ENCODE measurements around the gene DISP3.

DISP3 gene

DNA sequence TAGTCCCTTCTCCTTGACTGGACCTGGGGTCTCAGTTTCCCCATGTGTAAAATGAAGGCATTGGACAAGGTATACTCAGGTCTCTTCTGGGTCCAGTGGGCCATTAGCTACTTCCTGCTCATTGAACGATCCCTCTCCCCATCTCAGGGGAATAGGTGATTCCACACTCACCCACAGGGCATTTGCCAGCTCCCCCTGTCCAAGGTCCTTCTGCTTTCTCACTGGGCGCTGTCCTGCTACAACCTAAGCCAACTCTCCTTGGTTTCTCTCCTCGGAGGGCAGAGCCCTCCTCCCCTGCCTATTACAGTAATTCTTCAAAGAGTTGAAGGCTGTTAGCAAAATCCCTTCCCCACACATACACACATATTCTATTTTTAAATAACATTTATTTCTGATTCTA, 16.6 kb downstream of the DISP3 start:
- no peaks in the 10 kb centered on the region for H3K79me2 ChIP-seq (ENCODE audit: insufficient read depth, low read length)
- H3K9me2 ChIP-seq (ENCODE audit: low read depth, low read length) = no peaks in the 10 kb centered on the region
- H3K27me3 ChIP-seq (ENCODE audit: insufficient read depth, low read length) = no peaks in the 10 kb centered on the region; the same call in 1 of the 2 replicates
- H3K36me3 ChIP-seq (ENCODE audit: insufficient read depth, low read length) = no peaks in the 10 kb centered on the region
- H3K4me2 ChIP-seq (ENCODE audit: low read length) = no peak overlapping the region
- TF ChIP-seq EZH2 (IDR thresholded peaks at IDR 0.05; ENCODE audit: borderline replicate concordance, low read length) = no peak
- TF ChIP-seq, protein P1, sequence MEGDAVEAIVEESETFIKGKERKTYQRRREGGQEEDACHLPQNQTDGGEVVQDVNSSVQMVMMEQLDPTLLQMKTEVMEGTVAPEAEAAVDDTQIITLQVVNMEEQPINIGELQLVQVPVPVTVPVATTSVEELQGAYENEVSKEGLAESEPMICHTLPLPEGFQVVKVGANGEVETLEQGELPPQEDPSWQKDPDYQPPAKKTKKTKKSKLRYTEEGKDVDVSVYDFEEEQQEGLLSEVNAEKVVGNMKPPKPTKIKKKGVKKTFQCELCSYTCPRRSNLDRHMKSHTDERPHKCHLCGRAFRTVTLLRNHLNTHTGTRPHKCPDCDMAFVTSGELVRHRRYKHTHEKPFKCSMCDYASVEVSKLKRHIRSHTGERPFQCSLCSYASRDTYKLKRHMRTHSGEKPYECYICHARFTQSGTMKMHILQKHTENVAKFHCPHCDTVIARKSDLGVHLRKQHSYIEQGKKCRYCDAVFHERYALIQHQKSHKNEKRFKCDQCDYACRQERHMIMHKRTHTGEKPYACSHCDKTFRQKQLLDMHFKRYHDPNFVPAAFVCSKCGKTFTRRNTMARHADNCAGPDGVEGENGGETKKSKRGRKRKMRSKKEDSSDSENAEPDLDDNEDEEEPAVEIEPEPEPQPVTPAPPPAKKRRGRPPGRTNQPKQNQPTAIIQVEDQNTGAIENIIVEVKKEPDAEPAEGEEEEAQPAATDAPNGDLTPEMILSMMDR (IDR thresholded peaks at IDR 0.05; ENCODE audit: low read length) = no peak
- H3K4me3 ChIP-seq (ENCODE audit: low read depth, low read length, poor library complexity, severe bottlenecking) = no peak overlapping the region
- no peak overlapping the region for H3K9ac ChIP-seq (ENCODE audit: low read length)
- H3K4me1 ChIP-seq (ENCODE audit: insufficient read depth, low read length, severe bottlenecking) = no peaks in the 10 kb centered on the region
- no peaks in the 10 kb centered on the region for H3F3A ChIP-seq (ENCODE audit: insufficient read depth, low read length)
- H3K27ac ChIP-seq (ENCODE audit: low read depth, low read length, poor library complexity, severe bottlenecking) = no peak overlapping the region
- H2AFZ ChIP-seq (ENCODE audit: low read length) = no peak overlapping the region
- H4K20me1 ChIP-seq (ENCODE audit: insufficient read depth, low read length) = no peaks in the 10 kb centered on the region
- no peaks in the 10 kb centered on the region for H3K9me3 ChIP-seq (ENCODE audit: low read length)

DNA sequence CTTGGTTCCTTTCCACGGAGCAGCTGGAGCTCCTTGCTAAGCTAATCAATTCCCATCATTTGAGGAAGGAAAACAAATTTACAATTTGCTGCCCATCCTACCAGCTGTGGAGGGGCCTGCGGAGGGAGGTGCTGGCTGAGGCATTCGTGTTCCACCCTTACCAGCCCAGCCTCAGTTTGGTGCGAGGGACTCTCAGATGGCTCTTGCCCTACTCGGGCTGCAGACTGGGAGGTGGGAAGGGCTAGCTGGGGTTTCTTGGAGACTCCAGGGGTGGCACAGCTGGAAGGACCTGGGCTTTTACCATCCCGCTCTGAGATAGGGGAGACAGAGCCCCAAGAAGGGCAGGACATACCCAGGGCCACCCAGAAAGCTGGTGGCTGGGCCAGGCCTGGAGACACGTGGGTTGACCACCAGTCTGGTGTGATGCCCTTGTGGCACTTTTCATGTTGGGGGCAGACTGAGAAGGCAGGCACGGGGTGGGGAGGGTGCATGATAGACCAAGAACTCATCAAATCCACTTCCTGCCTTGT, 17.7 kb downstream of the DISP3 start:
- TF ChIP-seq, protein P1 (IDR thresholded peaks at IDR 0.05; ENCODE audit: low read length) = no peak
- no peak for TF ChIP-seq EZH2 (IDR thresholded peaks at IDR 0.05; ENCODE audit: borderline replicate concordance, low read length)
- Histone ChIP-seq H4K20me1 (ENCODE audit: insufficient read depth, low read length) (no peaks in the 10 kb centered on the region), H3K4me1 (ENCODE audit: insufficient read depth, low read length, severe bottlenecking) (no peaks in the 10 kb centered on the region), H3F3A (ENCODE audit: insufficient read depth, low read length) (no peaks in the 10 kb centered on the region), H3K9ac (ENCODE audit: low read length) (no peak overlapping the region), H3K27me3 (ENCODE audit: insufficient read depth, low read length) (no peaks in the 10 kb centered on the region; the same call in 1 of the 2 replicates), H3K79me2 (ENCODE audit: insufficient read depth, low read length) (no peaks in the 10 kb centered on the region), H3K4me2 (ENCODE audit: low read length) (no peak overlapping the region), H3K27ac (ENCODE audit: low read depth, low read length, poor library complexity, severe bottlenecking) (no peak overlapping the region), H3K9me2 (ENCODE audit: low read depth, low read length) (no peaks in the 10 kb centered on the region), H2AFZ (ENCODE audit: low read length) (no peak overlapping the region), H3K36me3 (ENCODE audit: insufficient read depth, low read length) (no peaks in the 10 kb centered on the region), H3K4me3 (ENCODE audit: low read depth, low read length, poor library complexity, severe bottlenecking) (no peak overlapping the region), H3K9me3 (ENCODE audit: low read length) (no peaks in the 10 kb centered on the region)

DNA sequence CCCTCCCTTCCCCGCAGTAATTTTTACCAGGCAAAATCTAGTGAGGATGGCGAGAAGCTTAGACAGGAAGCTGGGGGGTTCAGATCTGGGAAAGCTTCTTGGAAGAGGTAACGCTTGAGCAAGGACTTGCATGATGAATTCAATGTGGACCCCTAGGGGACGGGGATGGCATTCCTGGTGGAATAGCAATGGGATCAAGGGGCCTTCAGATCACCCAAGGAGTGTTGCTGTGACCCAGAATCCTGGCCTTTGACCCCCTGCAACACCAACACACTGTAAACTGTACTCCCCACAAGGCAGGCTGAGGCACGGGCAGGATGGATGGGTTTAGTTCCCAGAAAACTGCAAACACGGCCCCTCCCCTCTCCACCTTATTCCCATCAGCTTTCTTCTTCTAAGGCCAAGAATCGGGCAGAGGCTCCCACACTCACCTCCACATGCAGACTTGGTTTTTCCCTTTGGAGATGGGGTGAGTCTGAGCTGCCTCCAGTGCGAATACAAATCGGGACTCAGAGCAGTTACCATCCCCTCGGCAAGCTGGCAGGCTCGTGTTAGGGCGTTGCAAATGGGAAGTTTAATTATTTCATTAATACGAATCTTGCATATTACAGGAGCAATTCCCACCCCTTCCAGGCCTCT, 20.1 kb downstream of the DISP3 start:
- no peaks in the 10 kb centered on the region for H3K27me3 ChIP-seq (ENCODE audit: insufficient read depth, low read length)
- 0 out of 2 replicates have a peak, but pooled peaks cover 4% of the 10 kb centered on the region for H3K9me3 ChIP-seq (ENCODE audit: low read length)
- H3K36me3 ChIP-seq (ENCODE audit: insufficient read depth, low read length) = no peaks in the 10 kb centered on the region
- H3K4me1 ChIP-seq (ENCODE audit: insufficient read depth, low read length, severe bottlenecking) = no peaks in the 10 kb centered on the region
- no peak overlapping the region for H3K4me3 ChIP-seq (ENCODE audit: low read depth, low read length, poor library complexity, severe bottlenecking)
- H3K4me2 ChIP-seq (ENCODE audit: low read length) = no peak overlapping the region
- H3F3A ChIP-seq (ENCODE audit: insufficient read depth, low read length) = no peaks in the 10 kb centered on the region
- TF ChIP-seq EZH2 (IDR thresholded peaks at IDR 0.05; ENCODE audit: borderline replicate concordance, low read length) = no peak
- TF ChIP-seq, protein P1 (IDR thresholded peaks at IDR 0.05; ENCODE audit: low read length) = no peak
- H3K27ac ChIP-seq (ENCODE audit: low read depth, low read length, poor library complexity, severe bottlenecking) = no peak overlapping the region
- H3K9ac ChIP-seq (ENCODE audit: low read length) = no peak overlapping the region
- H2AFZ ChIP-seq (ENCODE audit: low read length) = no peak overlapping the region
- no peaks in the 10 kb centered on the region for H3K79me2 ChIP-seq (ENCODE audit: insufficient read depth, low read length)
- H3K9me2 ChIP-seq (ENCODE audit: low read depth, low read length) = no peaks in the 10 kb centered on the region
- H4K20me1 ChIP-seq (ENCODE audit: insufficient read depth, low read length) = no peaks in the 10 kb centered on the region

Data from OCI-LY1 (cell line).